ENCODE measurements around the gene RAPGEF5. TPM values are rescaled to one million over a fixed set of nuclear protein-coding genes. Genes with fewer than 3 reads are reported as not detected.

Gene RAPGEF5
- total RNA-seq, 2 donors from 2014 or later, result 16.7 to 23.2 TPM

GRCh38 chr7:22216832-22217475 lies 140.0 kb downstream of the RAPGEF5 start:
- 92 to 100% methylated on average over 2 to 4 of the region's 4 CpGs for WGBS, 2 experiments (ENCODE audit: insufficient coverage in 1 of 2, insufficient read length in 1 of 2)

GRCh38 chr7:22216309-22216708 lies 140.6 kb downstream of the RAPGEF5 start:
- Histone ChIP-seq H3K27ac (ENCODE audit: low read depth, low read length) (no peak overlapping the region), H3K9me3 (ENCODE audit: control insufficient read depth, low read length) (no peaks in the 10 kb centered on the region), H3K9ac (ENCODE audit: extremely low read depth, low read length, poor library complexity, severe bottlenecking) (no peak overlapping the region), H3K27me3 (ENCODE audit: control insufficient read depth, insufficient read depth, low read length, poor library complexity, severe bottlenecking) (no peaks in the 10 kb centered on the region), H3K4me1 (ENCODE audit: control insufficient read depth, insufficient read depth, low read length) (no peaks in the 10 kb centered on the region), H3K4me3 (ENCODE audit: low read length) (no peak overlapping the region), H3K36me3 (ENCODE audit: control insufficient read depth, insufficient read depth, low read length) (peaks cover 5% of the 10 kb centered on the region)
- H3K36me3 Mint-ChIP-seq (ENCODE audit: low read depth), result peaks cover 4% of the 10 kb centered on the region
- no peak for TF ChIP-seq CTCF (conservative IDR thresholded peaks at IDR 0.05)
- no peak overlapping the region for H3K4me3 Mint-ChIP-seq
- H3K4me1 Mint-ChIP-seq, result peaks cover 20% of the 10 kb centered on the region
- peaks cover 3% of the 10 kb centered on the region for H3K9me3 Mint-ChIP-seq
- WGBS, 2 experiments (ENCODE audit: insufficient coverage in 1 of 2, insufficient read length in 1 of 2), result 88% methylated on average over 1 of the region's 1 CpG; no CpG with 5 or more reads in 1 of the 2 experiments
- DNase-seq, result no peak
- no peak overlapping the region for H3K27ac Mint-ChIP-seq
- no peaks in the 10 kb centered on the region for H3K27me3 Mint-ChIP-seq (ENCODE audit: insufficient read depth)

More at GRCh38 chr7:22216832-22217475, 140.0 kb downstream of the RAPGEF5 start:
- no peaks in the 10 kb centered on the region for H3K4me1 ChIP-seq (ENCODE audit: control insufficient read depth, insufficient read depth, low read length)
- H3K4me1 Mint-ChIP-seq, result peaks cover 20% of the 10 kb centered on the region
- H3K27ac Mint-ChIP-seq, result no peak overlapping the region
- no peak for DNase-seq
- TF ChIP-seq CTCF (conservative IDR thresholded peaks at IDR 0.05), result no peak
- H3K4me3 Mint-ChIP-seq, result no peak overlapping the region
- H3K27ac ChIP-seq (ENCODE audit: low read depth, low read length), result no peak overlapping the region
- H3K27me3 ChIP-seq (ENCODE audit: control insufficient read depth, insufficient read depth, low read length, poor library complexity, severe bottlenecking), result no peaks in the 10 kb centered on the region
- H3K9me3 Mint-ChIP-seq, result peaks cover 10% of the 10 kb centered on the region
- H3K36me3 Mint-ChIP-seq (ENCODE audit: low read depth), result peaks cover 8% of the 10 kb centered on the region
- H3K4me3 ChIP-seq (ENCODE audit: low read length), result no peak overlapping the region
- H3K9ac ChIP-seq (ENCODE audit: extremely low read depth, low read length, poor library complexity, severe bottlenecking), result no peak overlapping the region
- no peaks in the 10 kb centered on the region for H3K27me3 Mint-ChIP-seq (ENCODE audit: insufficient read depth)
- peaks cover 5% of the 10 kb centered on the region for H3K36me3 ChIP-seq (ENCODE audit: control insufficient read depth, insufficient read depth, low read length)
- peaks cover 2% of the 10 kb centered on the region for H3K9me3 ChIP-seq (ENCODE audit: control insufficient read depth, low read length)

GRCh38 chr7:22214000-22214399 lies 143.0 kb downstream of the RAPGEF5 start:
- TF ChIP-seq CTCF (conservative IDR thresholded peaks at IDR 0.05), result no peak
- Histone ChIP-seq H3K9ac (ENCODE audit: extremely low read depth, low read length, poor library complexity, severe bottlenecking) (no peak overlapping the region), H3K27ac (ENCODE audit: low read depth, low read length) (no peak overlapping the region), H3K36me3 (ENCODE audit: control insufficient read depth, insufficient read depth, low read length) (no peaks in the 10 kb centered on the region), H3K4me1 (ENCODE audit: control insufficient read depth, insufficient read depth, low read length) (peaks cover 2% of the 10 kb centered on the region), H3K27me3 (ENCODE audit: control insufficient read depth, insufficient read depth, low read length, poor library complexity, severe bottlenecking) (no peaks in the 10 kb centered on the region), H3K4me3 (ENCODE audit: low read length) (no peak overlapping the region), H3K9me3 (ENCODE audit: control insufficient read depth, low read length) (no peaks in the 10 kb centered on the region)
- Mint-ChIP-seq H3K9me3 (no peaks in the 10 kb centered on the region), H3K27ac (no peak overlapping the region), H3K4me1 (peaks cover 35% of the 10 kb centered on the region), H3K36me3 (ENCODE audit: low read depth) (no peaks in the 10 kb centered on the region), H3K27me3 (ENCODE audit: insufficient read depth) (no peaks in the 10 kb centered on the region), H3K4me3 (no peak overlapping the region)
- WGBS, 2 experiments (ENCODE audit: insufficient coverage in 1 of 2, insufficient read length in 1 of 2), result 60 to 85% methylated on average over 1 to 3 of the region's 3 CpGs
- no peak for DNase-seq
